GM12891 (cell line): Measurements from ENCODE around the gene EXD3.

Experiments
- DNase-seq: peaks from one replicate; pipeline ENCODE4 v3.0.0; 2011; ENCODE audit warnings: low spot score; ENCODE audit not compliant: insufficient read length
- FAIRE-seq: peaks from 2 replicates; lab custom pipeline; 2011; peaks lifted over from hg19 to GRCh38; lab: Jason Lieb, UNC
- PAX5 ChIP-seq: IDR thresholded peaks from 2 replicates; pipeline ENCODE4 v1.6.1; 2011; ENCODE audit warnings: low read length, moderate library complexity, mild to moderate bottlenecking; ENCODE audit not compliant: insufficient read depth, severe bottlenecking
- POLR2A ChIP-seq: IDR thresholded peaks from 2 replicates; pipeline ENCODE4 v1.6.1; 2011; ENCODE audit warnings: low read depth, low read length, control low read depth
- POLR2AphosphoS5 ChIP-seq: IDR thresholded peaks from 2 replicates; pipeline ENCODE4 v1.6.1; 2011; ENCODE audit warnings: low read depth, low read length, control low read depth
- POU2F2 ChIP-seq: IDR thresholded peaks from 2 replicates; pipeline ENCODE4 v1.6.1; 2011; ENCODE audit warnings: low read depth, mild to moderate bottlenecking, control low read depth, low read length, moderate library complexity
- SPI1 ChIP-seq: IDR thresholded peaks from 2 replicates; pipeline ENCODE4 v1.6.1; 2011; ENCODE audit warnings: low read depth, low read length, control low read depth
- TAF1 ChIP-seq: IDR thresholded peaks from 2 replicates; pipeline ENCODE4 v1.6.1; 2011; ENCODE audit warnings: low read depth, low read length, control low read depth

Gene EXD3

GRCh38 chr9:137457406-137458193 lies 34.6 kb upstream of the EXD3 start:
- FAIRE-seq = no peak
- DNase-seq = no peak
- TF ChIP-seq TAF1 = no peak
- TF ChIP-seq POU2F2 = no peak
- no peak for TF ChIP-seq POLR2AphosphoS5
- TF ChIP-seq POLR2A = no peak
- no peak for TF ChIP-seq SPI1
- TF ChIP-seq PAX5 = no peak

GRCh38 chr9:137456864-137457405 lies 34.0 kb upstream of the EXD3 start:
- no peak for TF ChIP-seq PAX5
- no peak for TF ChIP-seq POLR2AphosphoS5
- TF ChIP-seq SPI1 = no peak
- TF ChIP-seq POU2F2 = no peak
- no peak for TF ChIP-seq TAF1
- TF ChIP-seq POLR2A = no peak
- DNase-seq (no peak), FAIRE-seq (no peak)

GRCh38 chr9:137456061-137456863 lies 33.3 kb upstream of the EXD3 start:
- FAIRE-seq = no peak
- TF ChIP-seq TAF1 = no peak
- no peak for TF ChIP-seq POLR2A
- TF ChIP-seq SPI1 = no peak
- no peak for TF ChIP-seq POLR2AphosphoS5
- no peak for TF ChIP-seq PAX5
- no peak for TF ChIP-seq POU2F2
- no peak for DNase-seq

- TF ChIP-seq PAX5 (no peak), POU2F2 (no peak)
- no peak for DNase-seq
- FAIRE-seq = no peak
Measured at GRCh38 chr9:137455359-137455991, 32.5 kb upstream of the EXD3 start.

GRCh38 chr9:137454597-137455358 lies 31.8 kb upstream of the EXD3 start:
- no peak for TF ChIP-seq TAF1
- no peak for TF ChIP-seq POU2F2
- TF ChIP-seq POLR2AphosphoS5 = no peak
- no peak for TF ChIP-seq SPI1
- no peak for TF ChIP-seq POLR2A
- TF ChIP-seq PAX5 = no peak
- DNase-seq (no peak), FAIRE-seq (peak; percentile 20)

- FAIRE-seq = no peak
Measured at GRCh38 chr9:137454145-137454596, 31.2 kb upstream of the EXD3 start.

GRCh38 chr9:137453643-137454081 lies 30.7 kb upstream of the EXD3 start:
- TF ChIP-seq PAX5 (no peak), TAF1 (no peak), POU2F2 (no peak), SPI1 (no peak), POLR2A (no peak)
- DNase-seq (peak; percentile 91), FAIRE-seq (peak; percentile 71)

More at GRCh38 chr9:137454145-137454596, 31.2 kb upstream of the EXD3 start:
- TF ChIP-seq POLR2AphosphoS5 = no peak
- TF ChIP-seq PAX5 = no peak
- TF ChIP-seq POLR2A = no peak
- no peak for TF ChIP-seq POU2F2
- no peak for TF ChIP-seq SPI1
- no peak for TF ChIP-seq TAF1
- peak; percentile 72 for DNase-seq

GRCh38 chr9:137452761-137453642 lies 30.0 kb upstream of the EXD3 start:
- FAIRE-seq (no peak), DNase-seq (no peak)
- no peak for TF ChIP-seq POU2F2
- TF ChIP-seq POLR2AphosphoS5 = no peak
- TF ChIP-seq PAX5 = no peak
- no peak for TF ChIP-seq POLR2A
- TF ChIP-seq SPI1 = no peak
- TF ChIP-seq TAF1 = no peak
